HG02981 (cell line): ENCODE measurements around the gene CTNNA2.

Source experiments
- ATAC-seq: cut with Tn5 transposase; IDR thresholded peaks from one replicate; pipeline ENCODE4 v1.9.1; 2021; ENCODE audit warnings: mild to moderate bottlenecking, moderate library complexity; ENCODE audit not compliant: unreplicated experiment

Gene CTNNA2

DNA sequence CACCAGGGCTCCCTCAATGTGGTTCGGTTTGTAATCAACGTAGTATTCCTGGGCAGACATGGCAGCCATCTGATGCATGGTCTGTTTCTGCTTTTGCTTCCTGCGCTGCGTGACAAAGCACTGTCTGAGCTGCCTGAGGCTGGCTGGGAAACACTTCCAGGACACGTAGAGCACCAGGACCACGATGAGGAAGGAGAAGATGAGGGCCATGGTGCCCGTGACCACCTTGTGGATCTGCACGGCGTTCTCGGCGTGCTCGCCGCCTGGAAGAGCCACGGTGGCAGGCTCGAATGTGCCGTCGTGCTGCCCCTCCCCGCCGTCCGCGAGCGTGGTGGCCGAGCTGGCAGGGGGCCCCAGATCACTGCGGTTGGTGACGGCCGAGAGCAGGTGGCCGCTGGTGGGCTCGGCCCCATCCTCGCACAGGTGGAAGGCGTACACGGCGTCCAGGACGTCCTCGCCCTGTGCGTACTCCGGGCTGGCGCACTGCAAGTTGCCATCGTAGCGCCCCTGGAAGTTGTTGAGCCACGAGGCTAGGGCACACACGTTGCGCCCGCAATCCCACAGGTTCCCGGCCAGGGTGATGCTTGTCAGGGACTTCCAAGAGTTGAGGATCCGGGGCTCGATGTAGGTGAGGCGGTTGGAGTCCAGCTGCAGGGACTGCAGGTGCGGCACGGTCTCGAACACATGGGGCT is 789.6 kb downstream of the CTNNA2 start:
- no peak for ATAC-seq

DNA sequence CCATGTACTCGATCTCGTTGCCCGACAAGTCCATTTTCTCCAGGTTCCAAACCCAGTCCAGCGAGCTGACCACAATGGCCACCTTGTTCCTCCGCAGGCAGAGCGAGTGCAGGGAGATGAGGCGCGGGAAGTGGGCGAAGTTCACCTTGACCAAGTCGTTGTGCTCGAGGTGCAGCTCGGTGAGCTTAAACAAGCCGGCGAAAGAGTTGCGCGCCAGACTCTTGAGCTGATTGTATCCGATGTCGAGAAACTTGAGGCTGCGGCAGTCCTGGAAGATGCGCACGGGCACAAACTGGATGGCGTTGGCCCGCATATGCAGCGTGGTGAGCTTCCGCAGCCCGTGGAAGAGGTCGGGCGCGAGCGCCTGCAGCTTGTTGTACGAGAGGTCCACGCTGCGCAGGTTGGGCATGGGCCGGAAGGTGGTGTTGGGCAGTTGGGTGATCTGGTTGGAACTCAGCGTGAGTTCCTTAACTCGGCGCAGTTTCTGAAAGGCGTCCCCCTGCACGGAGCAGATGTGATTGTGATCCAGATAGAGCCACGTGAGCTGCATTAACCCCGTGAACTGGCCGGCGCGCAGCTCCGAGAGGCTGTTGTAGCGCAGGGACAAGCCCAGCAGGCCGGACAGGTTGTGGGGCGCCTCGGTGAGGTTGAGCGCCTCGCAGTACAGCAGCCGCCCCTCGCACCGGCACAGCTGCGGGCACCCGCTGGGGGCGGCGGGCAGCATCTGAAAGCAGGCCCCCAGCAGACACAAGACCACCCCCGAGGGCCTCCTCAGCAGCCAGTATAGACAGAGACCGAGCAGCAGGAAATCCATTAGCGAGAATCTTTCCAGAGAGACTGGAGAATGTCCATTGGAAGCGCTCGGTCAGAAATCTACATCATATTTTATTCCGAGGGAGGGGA is 790.4 kb downstream of the CTNNA2 start:
- no peak for ATAC-seq

DNA sequence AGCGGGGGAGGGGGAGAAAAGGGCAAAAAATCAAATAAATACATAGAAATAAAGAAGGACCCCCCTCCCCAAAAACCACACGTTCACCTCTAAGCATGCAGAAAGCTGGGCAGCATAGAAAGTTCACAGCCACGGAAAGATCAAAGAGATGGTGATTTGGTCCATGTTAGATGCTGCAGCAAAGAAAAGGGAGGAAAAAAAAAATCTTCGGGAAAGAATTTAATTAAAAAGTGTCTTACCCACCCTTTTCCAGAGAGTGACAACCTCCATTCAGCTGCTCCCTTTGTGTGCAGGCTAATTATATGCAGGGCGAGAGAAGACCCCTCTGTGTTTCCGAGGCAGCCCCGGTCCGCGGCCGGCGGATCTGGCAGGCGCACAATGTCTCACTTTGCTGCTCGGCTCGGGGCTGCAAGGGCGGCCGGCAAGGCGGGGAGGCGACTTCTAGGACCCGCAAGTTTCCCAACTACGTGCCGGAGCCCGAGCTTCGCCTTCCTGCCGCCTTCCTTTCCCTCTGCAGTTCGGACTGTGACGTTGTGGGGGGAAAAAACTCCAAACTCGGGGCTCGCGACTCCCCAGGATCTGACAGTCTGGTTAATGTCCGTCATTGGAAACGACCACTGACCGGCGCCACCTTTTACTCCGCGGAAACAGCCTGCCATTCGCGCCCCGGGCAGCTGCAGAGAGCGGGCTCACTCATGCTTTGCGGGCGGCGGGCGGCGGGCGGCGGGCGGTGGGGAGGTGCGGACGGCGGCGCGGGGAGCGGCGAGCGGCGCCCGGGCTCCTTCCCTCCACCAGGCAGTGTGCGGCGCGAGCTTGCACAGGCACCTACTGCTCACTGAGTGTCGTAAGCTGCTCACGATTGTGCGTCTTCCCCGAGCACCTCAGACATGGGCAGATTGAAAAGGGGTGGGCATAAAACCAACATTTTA is 791.3 kb downstream of the CTNNA2 start, which contains the start of gene LRRTM1:
Gene LRRTM1, minus strand, starts transcription at position 844 of the 929 bp plus-strand sequence. CDS start 933 bp downstream, outside the sequence.
- no peak for ATAC-seq

DNA sequence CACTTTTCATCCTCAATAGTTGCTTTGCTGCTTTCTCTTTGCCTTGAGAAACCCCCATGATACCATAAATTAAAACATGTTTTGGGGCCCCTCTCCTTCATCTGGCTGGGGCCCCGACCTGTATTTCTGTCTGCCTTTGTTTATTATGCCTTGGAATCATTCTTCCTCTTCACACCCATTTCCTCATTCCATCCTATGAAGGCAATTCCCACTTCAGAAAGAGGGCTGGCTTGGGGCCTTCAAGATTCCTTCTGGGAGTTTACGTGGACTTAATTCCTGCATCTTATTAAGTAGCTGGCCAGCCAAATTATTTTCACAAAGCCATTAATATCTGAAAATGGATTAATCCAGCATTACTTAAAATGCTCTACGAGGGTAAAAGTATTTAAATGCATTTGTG is 798.5 kb downstream of the CTNNA2 start:
- ATAC-seq = no peak

DNA sequence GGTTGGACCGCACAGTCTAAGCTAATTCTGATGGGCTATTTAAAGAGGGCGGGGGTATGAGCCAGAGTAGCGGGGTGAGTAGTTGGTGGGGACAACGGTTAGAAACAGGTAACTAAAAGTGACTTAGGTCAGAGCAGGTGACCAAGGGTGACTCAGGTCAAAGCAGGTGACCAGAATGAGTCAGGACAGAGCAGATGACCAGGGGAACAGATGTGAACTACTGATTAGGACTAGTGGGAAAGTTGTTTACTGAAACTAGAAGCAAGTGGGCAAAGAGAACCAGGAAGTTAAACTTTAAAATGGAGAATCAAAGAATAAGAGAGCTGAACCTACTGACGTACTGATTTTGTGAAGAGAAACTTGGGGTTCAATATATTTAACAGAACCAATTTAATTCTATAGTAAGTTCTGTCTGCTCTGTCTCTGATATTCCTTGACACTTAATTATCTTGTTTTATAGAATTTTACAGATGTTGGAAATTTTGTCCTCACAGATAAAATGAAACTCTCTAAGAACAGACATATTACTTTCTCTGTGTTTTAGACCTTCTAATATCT is 799.5 kb downstream of the CTNNA2 start:
- no peak for ATAC-seq

DNA sequence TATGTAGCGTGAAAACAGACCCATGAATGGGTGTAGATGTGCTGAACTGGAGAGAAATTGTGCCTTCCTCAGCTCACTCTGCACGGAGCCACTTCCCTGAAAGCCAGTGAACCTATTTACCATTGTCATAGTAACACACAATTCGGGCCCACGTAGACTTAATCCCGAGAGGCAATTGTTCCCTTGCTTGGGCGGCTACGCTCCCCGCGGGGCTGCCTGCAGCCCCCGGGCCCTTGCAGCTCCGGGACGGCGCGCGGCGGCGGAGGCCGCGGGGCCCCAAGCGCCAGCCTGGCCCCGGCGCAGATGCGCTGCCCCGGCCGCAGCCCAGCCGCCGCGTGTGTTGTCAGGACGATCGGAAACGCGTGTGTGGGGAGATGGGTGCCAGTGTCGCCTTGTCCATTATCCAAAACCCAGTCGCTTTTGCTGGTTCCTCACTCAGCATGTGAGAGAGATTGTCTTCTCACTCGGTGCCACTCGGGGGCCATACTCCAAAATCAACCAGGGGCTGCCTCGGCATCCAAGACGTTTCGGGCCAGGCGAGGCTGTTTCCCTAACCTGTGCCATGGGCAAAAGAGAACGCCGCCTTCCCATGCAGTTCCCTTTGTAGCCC is 809.6 kb downstream of the CTNNA2 start:
- ATAC-seq = no peak

DNA sequence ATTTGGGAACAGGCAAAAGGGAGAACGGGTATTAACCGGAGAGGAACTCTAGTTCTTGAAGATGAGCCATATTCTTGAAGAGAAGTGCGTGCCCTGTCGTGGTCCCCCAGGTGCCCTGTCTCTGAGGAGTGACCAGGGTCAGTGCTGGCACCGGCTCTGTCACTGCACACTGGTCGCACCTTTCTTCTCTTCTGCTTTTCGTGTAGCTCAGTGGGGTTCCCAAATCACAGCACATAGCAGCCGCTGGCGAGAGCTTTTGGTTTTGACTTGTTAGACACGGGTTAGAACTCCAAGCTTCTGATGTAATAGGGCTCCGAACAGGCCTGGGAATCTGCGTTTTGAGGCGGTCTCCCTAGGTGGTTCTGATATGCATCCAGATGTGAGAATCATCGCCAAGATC is 810.1 kb downstream of the CTNNA2 start:
- ATAC-seq = no peak

DNA sequence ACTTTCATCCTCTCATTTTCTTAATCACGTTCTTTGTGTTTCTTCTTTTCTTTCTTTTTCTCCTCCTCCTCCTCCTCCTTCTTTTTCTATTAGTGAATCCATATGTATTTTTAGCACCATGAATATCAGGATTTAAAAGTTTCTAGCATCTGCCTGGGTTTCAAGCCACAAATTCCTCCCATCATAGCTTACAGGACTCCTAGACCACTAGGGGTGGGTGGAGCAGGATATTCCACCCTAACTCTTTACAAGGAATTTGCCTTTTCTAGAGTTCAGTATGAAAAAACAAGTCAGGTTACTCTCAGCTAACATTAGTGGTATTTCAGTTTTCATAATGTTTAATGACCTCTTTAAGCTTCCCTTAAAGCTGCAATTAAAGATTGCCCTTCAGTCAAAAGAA is 810.8 kb downstream of the CTNNA2 start:
- ATAC-seq = no peak

DNA sequence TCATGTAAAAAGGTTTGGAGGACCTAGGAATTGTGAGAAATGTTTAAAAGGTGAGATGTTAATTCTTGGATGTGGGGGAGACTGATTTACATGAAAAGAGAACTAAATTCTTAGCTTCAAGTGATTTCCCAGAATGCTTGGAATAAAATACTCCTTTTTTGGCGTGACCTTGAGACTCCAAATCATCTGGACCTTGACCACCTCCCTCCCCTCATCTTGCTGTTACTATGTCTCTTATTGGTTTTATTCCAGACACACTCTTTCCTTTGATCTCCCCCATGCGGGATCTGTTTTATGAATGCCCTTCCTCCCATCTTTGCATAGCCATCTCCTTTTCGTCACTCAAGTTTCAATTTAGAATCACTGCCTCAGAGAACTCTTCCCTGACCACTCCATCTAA is 811.7 kb downstream of the CTNNA2 start:
- ATAC-seq = no peak

DNA sequence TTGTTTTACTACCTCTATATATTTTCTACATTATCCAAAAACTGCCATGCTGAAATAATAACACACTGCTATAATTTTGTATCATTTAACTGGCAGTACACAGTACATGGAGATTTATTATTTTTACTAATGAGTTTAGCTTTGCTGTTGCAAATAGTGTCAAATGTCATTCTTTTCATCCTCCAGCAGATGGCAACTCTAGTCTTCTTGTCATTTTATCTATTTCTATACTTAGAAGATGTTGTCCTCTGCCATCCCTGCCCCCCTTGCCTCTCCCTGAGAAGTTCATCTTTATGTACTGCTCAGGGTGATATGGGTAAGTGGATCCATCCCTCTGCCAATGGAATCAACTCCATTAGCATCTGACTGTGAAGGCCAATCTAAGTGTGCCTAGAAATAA is 813.4 kb downstream of the CTNNA2 start:
- no peak for ATAC-seq

DNA sequence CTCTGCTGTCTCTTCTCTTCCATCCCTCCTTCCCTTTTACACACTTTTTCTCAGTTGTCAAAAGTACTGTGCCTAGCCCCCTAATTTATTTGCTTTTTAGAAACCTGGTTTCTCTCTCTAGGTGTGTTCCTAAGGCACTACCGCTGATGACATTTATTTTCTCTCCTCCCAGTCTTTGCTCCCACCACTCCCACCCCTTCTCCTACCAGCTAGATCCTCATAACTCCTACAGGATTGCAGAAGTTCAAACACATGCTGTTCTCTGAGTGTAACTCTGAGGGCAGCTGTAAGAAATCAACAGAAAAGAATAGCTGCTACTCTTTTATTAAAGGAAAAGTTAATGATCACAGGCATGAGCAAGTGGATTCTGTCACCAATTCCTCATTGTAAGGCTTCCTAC is 814.0 kb downstream of the CTNNA2 start:
- ATAC-seq = no peak

DNA sequence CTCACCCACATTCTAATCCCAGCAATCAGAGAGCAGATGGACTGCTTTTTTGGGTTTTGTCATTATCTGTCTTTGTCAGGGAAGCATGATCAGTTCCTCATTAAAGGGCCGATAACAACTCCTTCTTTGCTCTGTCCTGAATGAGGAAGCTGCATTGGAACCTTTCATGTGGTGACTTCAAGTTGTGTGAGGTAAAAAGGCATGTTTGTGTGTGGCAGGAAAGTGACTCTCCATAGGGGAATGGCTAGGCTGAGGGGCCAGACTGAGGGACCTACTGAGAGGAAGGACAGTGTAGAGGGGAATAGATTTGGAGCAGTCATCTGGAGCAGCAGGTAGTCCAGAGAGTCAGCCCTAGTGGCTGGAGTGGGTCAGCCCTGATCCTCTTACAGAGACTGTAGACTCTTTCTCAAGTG is 815.3 kb downstream of the CTNNA2 start:
- no peak for ATAC-seq

DNA sequence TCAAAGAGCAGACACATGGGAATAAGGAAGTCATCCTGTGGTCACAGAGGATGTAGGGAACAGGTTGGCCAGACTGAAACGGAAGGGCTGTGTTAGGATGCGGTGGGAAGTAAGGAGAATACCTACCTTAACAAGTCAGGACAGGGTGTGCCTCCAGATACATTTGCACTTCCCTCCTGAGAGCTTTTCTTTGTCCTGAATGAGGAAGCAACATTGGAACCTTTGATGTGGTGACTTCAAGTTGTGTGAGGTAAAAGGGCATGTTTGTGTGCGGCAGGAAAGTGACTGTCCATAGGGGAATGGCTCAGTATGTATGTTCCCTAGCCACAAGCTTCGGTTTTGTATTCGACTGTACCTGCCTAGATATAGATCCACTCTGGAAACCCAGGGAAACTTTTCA is 816.6 kb downstream of the CTNNA2 start:
- no peak for ATAC-seq

DNA sequence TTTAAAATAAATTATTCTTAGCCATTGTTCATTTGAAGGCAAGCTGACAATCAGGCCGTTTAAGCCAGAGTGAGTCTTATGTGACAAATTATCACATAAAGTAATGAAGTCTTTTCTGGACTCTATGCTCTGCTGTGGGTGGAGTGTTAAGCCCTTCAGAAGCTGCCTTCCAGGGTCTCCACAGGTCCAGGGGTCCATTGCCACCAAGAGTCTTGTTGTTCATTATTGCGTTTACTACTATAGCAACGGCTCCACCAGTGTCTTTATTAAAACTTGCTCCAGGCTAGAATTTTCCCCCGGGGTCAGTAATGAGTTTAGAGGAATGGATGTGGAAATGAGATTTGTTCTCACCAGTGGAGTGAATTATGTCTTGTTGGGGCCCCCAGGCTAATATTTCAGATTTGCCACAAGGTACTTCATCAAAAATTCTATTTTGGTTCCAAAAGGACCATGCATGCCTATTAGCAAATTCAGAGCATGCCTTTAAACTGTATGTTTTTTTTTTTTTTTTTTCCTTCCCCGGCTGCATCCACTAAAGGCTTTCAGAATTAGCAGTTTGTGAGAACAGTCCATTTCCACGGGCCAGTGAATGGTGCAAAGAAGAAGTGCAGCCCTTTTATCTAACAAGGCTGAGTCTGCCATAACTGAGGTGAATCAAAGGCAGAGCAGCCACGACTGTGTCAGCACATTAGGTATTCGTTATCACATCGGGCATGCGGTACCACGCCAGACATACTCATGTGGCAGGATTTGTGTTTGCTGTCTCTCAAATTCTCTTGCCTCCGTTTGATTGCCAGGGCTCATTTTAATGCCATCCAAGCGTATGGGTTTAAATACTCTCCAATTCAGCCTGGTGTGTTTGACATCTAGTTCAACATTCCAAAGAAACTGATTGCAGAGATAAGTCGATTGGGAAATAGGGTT is 817.9 kb downstream of the CTNNA2 start:
- no peak for ATAC-seq

DNA sequence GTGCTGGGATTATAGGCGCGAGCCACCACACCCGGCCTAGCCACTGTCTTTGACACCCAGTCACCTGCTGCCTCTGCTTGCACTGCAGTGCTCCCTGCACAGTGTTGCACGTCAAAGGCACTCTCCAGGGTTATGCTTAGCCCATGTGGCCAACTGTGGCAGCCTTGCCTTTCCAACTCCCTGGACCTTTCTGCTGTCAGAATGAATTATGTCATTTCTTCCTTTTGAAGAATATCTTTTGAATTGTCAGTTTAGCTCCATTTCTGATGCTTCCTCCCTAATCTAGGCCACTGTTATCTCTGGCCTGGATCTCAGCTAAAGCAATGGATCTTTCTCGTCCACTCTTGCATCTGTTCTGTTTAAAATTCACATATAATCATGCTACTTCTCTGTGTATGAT is 821.0 kb downstream of the CTNNA2 start:
- ATAC-seq = no peak

DNA sequence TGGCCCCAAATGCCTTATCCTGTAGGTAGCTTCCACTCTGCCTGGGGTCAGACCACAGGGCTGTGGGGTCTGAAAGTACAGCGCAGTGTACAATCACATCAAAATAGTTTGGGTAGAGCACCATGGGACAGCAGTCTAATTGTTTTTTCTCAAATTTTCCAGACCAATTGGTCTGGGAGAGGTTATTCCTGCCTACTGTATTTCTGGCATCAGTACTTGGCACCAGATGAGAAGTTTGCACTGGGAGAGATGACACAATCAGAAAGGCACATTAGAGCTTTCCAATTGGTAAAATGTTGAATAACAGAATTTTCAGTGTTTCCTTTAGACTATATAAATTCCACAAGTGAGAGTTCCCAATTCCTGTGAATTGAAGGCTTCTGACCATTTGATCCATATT is 822.6 kb downstream of the CTNNA2 start:
- ATAC-seq = no peak

DNA sequence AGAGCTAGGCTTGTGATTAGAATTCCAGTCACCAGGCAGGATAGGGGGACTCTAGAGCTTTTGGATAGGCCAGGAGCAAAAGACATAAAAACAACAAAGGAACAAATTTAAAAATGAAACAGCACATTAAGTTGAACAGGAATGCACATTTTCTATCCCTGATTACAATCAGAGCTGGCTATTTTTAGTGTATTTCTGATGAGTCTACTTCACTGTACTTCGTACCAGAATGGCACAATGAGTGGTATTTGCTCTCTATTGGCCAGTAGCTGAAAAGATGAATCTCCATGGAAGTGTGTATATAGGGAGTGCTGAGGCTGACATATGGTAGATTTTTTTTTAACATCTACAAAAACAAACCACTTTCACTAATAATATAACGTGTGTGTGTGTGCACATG is 825.9 kb downstream of the CTNNA2 start:
- ATAC-seq = no peak

DNA sequence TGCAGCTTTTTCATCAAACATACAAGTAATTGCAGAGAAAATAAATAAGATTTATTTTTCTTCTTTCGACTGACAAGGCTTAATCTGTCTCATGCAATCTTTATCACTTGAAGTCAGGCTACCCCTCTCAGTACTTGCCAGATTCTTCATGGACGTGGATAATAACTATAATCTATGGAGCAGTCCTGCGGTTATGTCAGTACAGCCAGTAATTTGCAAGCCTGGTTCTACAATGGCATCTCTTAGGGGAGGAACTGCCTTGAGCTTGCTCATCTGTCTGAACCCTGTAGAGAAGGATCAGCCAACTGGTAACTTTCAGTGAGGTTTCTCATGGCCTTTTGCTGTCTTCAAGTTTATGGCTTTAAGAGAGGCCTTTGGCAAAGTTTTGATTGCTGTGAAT is 827.2 kb downstream of the CTNNA2 start:
- no peak for ATAC-seq

DNA sequence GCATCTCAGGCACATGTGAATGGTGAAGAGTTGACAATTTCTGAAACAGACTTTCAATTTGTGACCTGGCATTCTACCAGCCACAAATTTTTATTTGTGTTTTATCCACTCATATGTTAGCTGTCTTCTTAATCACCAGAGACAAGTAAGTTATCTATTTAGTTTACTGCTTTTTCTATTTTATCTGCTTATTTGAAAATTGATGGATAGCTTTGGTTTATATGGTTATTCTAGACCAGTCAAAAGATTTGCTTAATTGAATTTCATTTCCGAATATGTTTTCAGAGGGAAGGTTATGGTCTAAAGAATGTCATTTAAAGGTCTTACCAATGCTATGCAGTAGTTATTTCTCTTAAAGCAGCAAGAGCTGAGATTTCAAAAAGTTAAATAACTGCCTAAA is 835.2 kb downstream of the CTNNA2 start:
- ATAC-seq = no peak
